ENCODE results near the gene MANEA. TPM values are rescaled to one million over a fixed set of nuclear protein-coding genes. Genes with fewer than 3 reads are reported as not detected.
A peak's percentile ranks its signal among the peaks of the same experiment; 100 is the strongest.

Gene MANEA
- total RNA-seq: 8.7 and 19.9 TPM in 2 replicates

DNA sequence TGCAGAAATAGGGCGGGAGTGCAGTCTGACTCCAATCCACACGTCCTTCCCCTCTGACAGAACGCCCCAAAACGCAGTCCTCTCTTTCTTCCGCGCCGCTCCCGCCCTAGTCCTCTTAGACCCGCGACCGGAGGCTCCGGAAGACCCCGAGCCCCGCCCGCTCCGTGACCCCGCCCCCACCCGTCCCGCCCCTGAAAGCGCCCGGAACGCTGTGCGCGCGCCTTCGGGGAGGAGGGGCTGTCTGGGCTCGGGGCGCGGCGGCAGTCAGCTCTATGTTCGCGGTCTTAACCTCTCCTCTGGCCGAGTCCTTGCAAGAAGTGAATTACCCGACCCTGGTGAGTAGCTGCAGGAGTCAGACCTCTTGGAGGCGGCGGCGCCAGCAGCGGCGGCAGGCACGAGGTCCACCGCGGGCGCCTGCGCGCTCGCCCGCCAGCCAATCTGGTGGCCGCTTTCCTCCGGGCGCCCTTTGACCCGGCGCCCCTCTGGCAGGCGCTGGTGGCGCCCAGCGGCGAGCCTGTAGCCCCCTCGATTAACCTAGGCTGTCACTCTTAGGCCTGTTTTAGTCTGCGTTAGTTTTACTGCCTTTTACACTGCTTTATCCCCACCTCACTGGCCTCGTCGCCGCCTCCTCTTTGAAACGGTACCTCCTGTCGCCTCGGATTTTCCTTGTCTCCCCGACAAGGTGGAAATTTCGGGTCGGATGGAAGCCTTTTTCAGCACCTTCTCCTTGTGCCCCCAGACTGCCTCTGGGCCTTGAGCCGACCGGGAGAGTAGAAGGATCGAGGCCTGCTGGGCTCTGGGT lies at the start of gene MANEA:
Gene MANEA (plus strand): TSS at position 232 of the 802 bp plus-strand sequence. CDS start 8,905 bp downstream, outside the sequence.
- TF ChIP-seq, protein P1, sequence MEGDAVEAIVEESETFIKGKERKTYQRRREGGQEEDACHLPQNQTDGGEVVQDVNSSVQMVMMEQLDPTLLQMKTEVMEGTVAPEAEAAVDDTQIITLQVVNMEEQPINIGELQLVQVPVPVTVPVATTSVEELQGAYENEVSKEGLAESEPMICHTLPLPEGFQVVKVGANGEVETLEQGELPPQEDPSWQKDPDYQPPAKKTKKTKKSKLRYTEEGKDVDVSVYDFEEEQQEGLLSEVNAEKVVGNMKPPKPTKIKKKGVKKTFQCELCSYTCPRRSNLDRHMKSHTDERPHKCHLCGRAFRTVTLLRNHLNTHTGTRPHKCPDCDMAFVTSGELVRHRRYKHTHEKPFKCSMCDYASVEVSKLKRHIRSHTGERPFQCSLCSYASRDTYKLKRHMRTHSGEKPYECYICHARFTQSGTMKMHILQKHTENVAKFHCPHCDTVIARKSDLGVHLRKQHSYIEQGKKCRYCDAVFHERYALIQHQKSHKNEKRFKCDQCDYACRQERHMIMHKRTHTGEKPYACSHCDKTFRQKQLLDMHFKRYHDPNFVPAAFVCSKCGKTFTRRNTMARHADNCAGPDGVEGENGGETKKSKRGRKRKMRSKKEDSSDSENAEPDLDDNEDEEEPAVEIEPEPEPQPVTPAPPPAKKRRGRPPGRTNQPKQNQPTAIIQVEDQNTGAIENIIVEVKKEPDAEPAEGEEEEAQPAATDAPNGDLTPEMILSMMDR (IDR thresholded peaks at IDR 0.05; ENCODE audit: insufficient read depth, low read depth, low read length): no peak
- H3K4me3 ChIP-seq (ENCODE audit: low read depth, low read length): peak within 1 kb of the TSS; percentile 97
- DNase-seq (ENCODE audit: low read depth): peak; percentile 89

DNA sequence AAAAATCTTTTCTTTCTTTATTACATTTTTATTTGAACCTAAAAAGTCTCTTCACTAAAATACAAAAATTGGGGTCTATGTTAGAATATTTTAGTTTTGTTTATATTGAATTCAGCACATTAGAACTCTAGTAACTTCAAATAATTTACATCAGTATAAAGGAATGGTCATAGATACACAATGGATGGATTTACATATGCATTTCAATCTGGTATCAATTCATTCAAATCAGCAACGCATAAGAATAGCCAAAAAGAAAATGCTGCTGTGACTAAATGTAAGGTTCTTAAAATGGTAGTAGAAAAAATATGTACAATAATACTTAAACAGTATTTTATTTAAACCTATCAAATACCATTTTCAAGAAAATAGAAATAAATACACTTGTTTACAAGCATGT lies 47.6 kb upstream of the MANEA start:
- H3K4me3 ChIP-seq (ENCODE audit: low read depth, low read length): no peak overlapping the region
- TF ChIP-seq, protein P1 (IDR thresholded peaks at IDR 0.05; ENCODE audit: insufficient read depth, low read depth, low read length): no peak
- no peak for DNase-seq (ENCODE audit: low read depth)

- H3K4me3 ChIP-seq (ENCODE audit: low read depth, low read length): no peak overlapping the region
- TF ChIP-seq, protein P1 (IDR thresholded peaks at IDR 0.05; ENCODE audit: insufficient read depth, low read depth, low read length): no peak
- DNase-seq (ENCODE audit: low read depth): no peak
Observed at GRCh38 chr6:95530176-95530819, 47.0 kb upstream of the MANEA start.

DNA sequence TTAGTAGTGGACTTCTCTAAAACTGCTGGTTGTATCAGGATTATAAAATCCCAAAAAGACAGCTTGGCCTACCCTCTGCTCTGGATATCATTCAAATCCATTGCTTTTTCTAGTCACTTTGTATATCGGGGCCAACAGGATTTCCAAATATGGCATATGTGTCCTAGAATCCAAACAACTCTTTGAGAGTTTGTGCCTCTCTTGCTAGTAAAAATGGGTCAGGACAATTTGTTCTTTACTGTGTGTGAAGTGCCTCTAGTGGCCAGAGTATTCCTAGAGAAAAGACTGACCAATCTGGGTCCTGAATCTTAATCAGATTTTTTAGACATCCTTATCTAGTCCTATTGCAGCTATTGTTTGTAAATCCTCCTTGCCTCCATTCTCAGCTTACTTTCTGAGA lies 33.5 kb upstream of the MANEA start:
- no peak overlapping the region for H3K4me3 ChIP-seq (ENCODE audit: low read depth, low read length)
- TF ChIP-seq, protein P1 (IDR thresholded peaks at IDR 0.05; ENCODE audit: insufficient read depth, low read depth, low read length): no peak
- DNase-seq (ENCODE audit: low read depth): no peak

DNA sequence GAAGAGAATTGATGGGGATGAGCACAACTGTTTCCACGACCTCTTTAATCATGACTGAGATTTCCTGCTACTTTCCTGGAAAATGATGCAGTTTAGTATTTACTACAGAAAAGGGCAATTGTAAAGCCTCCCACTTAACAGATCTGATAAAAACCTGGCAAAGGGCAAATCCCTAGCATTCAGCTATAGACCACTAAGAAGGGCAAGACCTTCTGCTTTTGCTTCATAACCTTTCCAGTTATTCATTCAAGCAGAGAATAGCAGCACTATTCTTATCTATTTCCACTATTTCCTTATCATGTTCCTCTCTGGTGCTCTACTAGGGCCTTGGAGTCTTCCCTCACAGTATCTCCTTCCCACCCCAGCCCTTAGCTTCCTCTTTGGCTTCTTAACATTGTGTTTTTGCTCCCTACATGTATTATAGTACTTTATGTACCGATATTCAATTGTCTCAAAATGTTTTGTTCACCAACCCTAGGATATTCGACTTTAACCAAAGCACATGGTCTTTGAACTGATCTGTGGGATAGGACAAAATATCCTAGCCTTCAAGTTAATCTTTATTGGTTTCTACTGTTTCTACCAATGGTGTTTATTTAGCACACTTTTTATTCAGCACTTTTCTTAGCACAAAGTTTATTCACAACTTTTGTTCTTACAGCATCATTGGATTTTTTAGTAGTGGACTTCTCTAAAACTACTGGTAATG lies 32.7 kb upstream of the MANEA start:
- TF ChIP-seq, protein P1 (IDR thresholded peaks at IDR 0.05; ENCODE audit: insufficient read depth, low read depth, low read length): no peak
- H3K4me3 ChIP-seq (ENCODE audit: low read depth, low read length): no peak overlapping the region
- no peak for DNase-seq (ENCODE audit: low read depth)

DNA sequence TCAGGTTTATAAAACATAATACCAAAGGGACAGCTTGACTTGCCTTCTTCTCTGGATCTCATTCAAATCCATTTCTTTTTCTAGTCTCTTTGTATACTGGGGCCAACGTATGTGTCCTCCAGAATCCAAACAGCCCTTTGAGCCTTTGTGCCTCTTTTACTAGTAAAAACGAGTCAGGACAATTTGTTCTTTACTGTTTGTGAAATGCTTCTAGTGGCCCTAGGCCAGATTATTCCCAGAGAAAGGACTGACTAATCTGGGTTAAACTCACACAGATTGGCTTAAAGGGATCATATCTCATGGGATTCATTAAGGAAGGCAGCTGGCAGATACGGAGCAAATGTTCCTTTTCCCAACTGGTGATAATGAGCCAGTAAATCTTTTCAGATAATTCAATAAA lies 32.1 kb upstream of the MANEA start:
- DNase-seq (ENCODE audit: low read depth): no peak
- TF ChIP-seq, protein P1 (IDR thresholded peaks at IDR 0.05; ENCODE audit: insufficient read depth, low read depth, low read length): no peak
- H3K4me3 ChIP-seq (ENCODE audit: low read depth, low read length): no peak overlapping the region
